ENCODE data around the gene TUBD1. TPM values are rescaled to one million over a fixed set of nuclear protein-coding genes. Genes with fewer than 3 reads are reported as not detected.
A peak's percentile ranks its signal among the peaks of the same experiment; 100 is the strongest.

The TUBD1 gene
- total and polyA plus RNA-seq, 8 donors, result 5.9 to 28.6 (median 13.8) TPM; not detected in 1

DNA sequence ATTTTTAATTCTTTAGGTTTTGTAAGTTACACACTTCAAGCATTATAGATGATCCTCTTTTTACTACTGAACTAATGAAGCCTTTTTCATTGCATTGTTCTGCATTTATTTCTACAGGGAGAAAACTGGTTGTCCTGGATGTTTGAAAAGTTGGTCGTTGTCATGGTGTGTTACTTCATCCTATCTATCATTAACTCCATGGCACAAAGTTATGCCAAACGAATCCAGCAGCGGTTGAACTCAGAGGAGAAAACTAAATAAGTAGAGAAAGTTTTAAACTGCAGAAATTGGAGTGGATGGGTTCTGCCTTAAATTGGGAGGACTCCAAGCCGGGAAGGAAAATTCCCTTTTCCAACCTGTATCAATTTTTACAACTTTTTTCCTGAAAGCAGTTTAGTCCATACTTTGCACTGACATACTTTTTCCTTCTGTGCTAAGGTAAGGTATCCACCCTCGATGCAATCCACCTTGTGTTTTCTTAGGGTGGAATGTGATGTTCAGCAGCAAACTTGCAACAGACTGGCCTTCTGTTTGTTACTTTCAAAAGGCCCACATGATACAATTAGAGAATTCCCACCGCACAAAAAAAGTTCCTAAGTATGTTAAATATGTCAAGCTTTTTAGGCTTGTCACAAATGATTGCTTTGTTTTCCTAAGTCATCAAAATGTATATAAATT is 53.0 kb downstream of the TUBD1 start:
- no peaks in the 10 kb centered on the region for H3K27me3 ChIP-seq
- peaks cover 5 to 29% (median 17%) of the 10 kb centered on the region in 4 donors for H3K36me3 ChIP-seq
- H3K4me1 ChIP-seq, result peaks cover 18 to 64% (median 37%) of the 10 kb centered on the region in 4 donors
- H3K9me3 ChIP-seq, result no peaks in the 10 kb centered on the region
- no peak for DNase-seq
- peak overlapping the region; percentile 56 to 78 (median 64) for H3K4me3 ChIP-seq
- 9 to 19% (median 10%) methylated on average over 6 of the region's 6 CpGs for WGBS, 5 donors
- TF ChIP-seq EP300 (IDR thresholded peaks at IDR 0.05) (no peak), POLR2AphosphoS5 (IDR thresholded peaks at IDR 0.05) (peak in 2 of 3 donors; percentile 78 to 79), POLR2A (IDR thresholded peaks at IDR 0.05) (peak in 1 of 4 donors; percentile 25)
- intact Hi-C loops (cut with DNase I; ENCODE audit: low total_unique reads), result no loop called here
- peak overlapping the region; percentile 82 to 100 (median 96) for H3K27ac ChIP-seq

DNA sequence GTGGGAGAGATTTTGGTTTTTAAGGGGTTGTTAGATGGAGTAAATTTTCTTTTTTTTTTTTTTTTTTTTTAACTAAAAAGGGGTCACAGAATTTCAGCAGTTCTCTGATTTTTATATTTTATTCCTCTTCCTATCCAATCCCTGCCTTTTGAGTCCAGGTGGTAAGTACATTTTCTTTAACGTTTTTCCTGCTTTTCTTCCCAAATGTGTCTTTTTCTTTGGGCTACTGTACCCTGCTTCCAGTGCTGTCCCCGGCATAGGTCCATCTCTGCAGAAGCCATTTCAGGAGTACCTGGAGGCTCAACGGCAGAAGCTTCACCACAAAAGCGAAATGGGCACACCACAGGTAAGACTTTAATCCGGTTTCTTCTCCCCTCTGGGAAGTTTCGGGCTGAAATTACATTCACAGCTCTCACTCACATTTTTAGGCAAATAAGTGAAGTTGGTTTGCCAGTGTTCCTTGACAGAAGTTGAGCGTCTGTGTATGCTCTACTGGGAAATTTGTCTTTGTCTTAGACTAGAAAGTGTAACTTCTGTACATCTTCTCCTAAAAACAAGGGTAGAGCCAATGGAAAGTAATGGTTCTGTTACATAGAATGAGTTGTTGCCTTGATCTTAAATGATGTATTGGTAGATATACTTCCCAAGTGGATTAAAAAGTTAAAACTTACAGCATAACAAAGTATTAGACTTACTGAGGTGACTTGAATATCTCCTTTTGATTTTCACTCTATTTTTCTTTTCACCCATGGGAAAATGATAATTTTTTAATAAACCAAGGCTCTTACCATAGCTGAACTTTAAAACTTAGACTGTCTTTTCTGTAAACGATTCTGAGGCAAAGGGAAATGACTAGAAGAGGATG is 54.5 kb downstream of the TUBD1 start:
- Histone ChIP-seq H3K9me3 (no peaks in the 10 kb centered on the region), H3K36me3 (peaks cover 5 to 29% (median 17%) of the 10 kb centered on the region in 4 donors), H3K27me3 (no peaks in the 10 kb centered on the region), H3K4me1 (peaks cover 16 to 51% (median 33%) of the 10 kb centered on the region in 4 donors), H3K27ac (peak overlapping the region; percentile 95 to 100 (median 98)), H3K4me3 (peak overlapping the region; percentile 56 to 78 (median 64))
- WGBS, 5 donors, result 5 to 9% (median 8%) methylated on average over 8 of the region's 8 CpGs
- TF ChIP-seq, protein P1, sequence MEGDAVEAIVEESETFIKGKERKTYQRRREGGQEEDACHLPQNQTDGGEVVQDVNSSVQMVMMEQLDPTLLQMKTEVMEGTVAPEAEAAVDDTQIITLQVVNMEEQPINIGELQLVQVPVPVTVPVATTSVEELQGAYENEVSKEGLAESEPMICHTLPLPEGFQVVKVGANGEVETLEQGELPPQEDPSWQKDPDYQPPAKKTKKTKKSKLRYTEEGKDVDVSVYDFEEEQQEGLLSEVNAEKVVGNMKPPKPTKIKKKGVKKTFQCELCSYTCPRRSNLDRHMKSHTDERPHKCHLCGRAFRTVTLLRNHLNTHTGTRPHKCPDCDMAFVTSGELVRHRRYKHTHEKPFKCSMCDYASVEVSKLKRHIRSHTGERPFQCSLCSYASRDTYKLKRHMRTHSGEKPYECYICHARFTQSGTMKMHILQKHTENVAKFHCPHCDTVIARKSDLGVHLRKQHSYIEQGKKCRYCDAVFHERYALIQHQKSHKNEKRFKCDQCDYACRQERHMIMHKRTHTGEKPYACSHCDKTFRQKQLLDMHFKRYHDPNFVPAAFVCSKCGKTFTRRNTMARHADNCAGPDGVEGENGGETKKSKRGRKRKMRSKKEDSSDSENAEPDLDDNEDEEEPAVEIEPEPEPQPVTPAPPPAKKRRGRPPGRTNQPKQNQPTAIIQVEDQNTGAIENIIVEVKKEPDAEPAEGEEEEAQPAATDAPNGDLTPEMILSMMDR (IDR thresholded peaks at IDR 0.05), result no peak
- peak in 2 of 3 donors; percentile 12 to 79 for TF ChIP-seq POLR2AphosphoS5 (IDR thresholded peaks at IDR 0.05)
- intact Hi-C loops (cut with DNase I; ENCODE audit: low total_unique reads), result no loop called here
- peak in 1 of 2 donors; percentile 60 for DNase-seq

DNA sequence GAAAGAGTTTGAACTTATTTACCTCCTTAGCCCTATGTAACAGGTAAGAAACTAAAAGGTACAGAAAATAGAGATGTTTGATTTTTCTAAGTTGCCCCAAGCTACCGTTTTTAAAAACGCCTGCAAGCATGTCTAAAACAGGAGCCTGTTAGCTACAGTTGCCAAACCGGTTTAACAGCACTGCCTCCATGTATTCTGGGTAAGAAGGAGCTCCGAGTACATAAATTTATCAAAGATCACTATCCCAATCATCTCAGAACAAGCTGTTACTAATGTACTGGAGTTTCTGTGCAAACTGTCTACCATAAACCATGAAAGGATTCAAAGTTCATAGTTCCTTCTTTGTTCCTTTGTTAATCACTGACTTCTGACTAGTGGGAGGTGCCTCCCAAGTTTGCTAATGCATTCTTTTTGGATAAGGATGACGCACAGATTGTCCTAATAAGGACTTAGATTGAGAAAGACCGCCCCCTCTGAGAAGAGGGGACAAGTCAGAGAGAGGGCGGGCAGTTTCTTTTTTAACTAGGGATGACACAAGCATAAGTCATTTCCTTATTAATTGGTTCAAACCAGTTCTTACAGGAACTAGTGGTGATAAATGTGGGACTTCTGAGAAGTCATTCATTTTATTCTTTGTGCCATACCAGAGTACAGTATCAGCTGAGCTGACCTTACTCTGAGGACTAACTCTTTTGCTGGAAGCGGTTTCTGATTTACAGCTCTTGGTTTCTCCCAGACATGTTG is 55.3 kb downstream of the TUBD1 start:
- peak; percentile 86 to 97 for DNase-seq
- H3K4me3 ChIP-seq, result peak overlapping the region; percentile 56 to 78 (median 64)
- peak overlapping the region; percentile 76 to 100 (median 96) for H3K27ac ChIP-seq
- H3K27me3 ChIP-seq, result no peaks in the 10 kb centered on the region
- intact Hi-C loops (cut with DNase I; ENCODE audit: low total_unique reads), result no loop called here
- 1 to 5% (median 2%) methylated on average over 8 of the region's 8 CpGs for WGBS, 5 donors
- peaks cover 5 to 29% (median 17%) of the 10 kb centered on the region in 4 donors for H3K36me3 ChIP-seq
- H3K9me3 ChIP-seq, result no peaks in the 10 kb centered on the region
- H3K4me1 ChIP-seq, result peaks cover 16 to 53% (median 33%) of the 10 kb centered on the region in 4 donors
- TF ChIP-seq POLR2AphosphoS5 (IDR thresholded peaks at IDR 0.05) (peak; percentile 87 to 100 (median 98)), POLR2A (IDR thresholded peaks at IDR 0.05) (peak in 2 of 4 donors; percentile 80 to 92), EP300 (IDR thresholded peaks at IDR 0.05) (peak; percentile 93)
- TF ChIP-seq, protein P1 (IDR thresholded peaks at IDR 0.05), result no peak

GRCh38 chr17:59832883-59833379 is 59.8 kb downstream of the TUBD1 start:
- DNase-seq, result no peak
- Histone ChIP-seq H3K4me3 (no peak overlapping the region), H3K9me3 (no peaks in the 10 kb centered on the region), H3K4me1 (peaks cover 36 to 79% (median 56%) of the 10 kb centered on the region in 4 donors), H3K27me3 (no peaks in the 10 kb centered on the region), H3K27ac (peak overlapping the region in 2 of 5 donors; percentile 9 to 87), H3K36me3 (no peaks in the 10 kb centered on the region)
- TF ChIP-seq EP300 (IDR thresholded peaks at IDR 0.05), result no peak
- intact Hi-C loops (cut with DNase I; ENCODE audit: low total_unique reads), result no loop called here
- 50 to 68% (median 60%) methylated on average over 4 of the region's 4 CpGs for WGBS, 5 donors
